Activated CD4-positive, alpha-beta memory T cell treated with anti-CD3 and anti-CD28 coated beads, Interleukin-2, amount 10 ng/mL, durations not matched to agents 7 days and 5 days (primary cell): Measurements from ENCODE around the gene RAPGEF5. TPM values are rescaled to one million over a fixed set of nuclear protein-coding genes. Genes with fewer than 3 reads are reported as not detected.

Experiments used
- CTCF ChIA-PET: fragments of 350-600 bp; sonication (Branson Sonifier 250); formaldehyde crosslinking; loops from one replicate; lab custom pipeline; 2021; ENCODE audit warnings: antibody characterized with exemption, inconsistent platforms; lab: Charles Lee
- POLR2A ChIA-PET: fragments of 350-600 bp; sonication (Branson Sonifier 250); formaldehyde crosslinking; loops from one replicate; lab custom pipeline; 2021; ENCODE audit warnings: antibody characterized with exemption; lab: Charles Lee
- DNase-seq: peaks from one replicate; pipeline ENCODE4 v3.0.0-alpha.2; 2020
- H3K27ac Mint-ChIP-seq: one replicate; pipeline ENCODE4 v1.8.0; 2021; ENCODE audit warnings: mild to moderate bottlenecking, mixed read lengths
- H3K27me3 Mint-ChIP-seq: one replicate; pipeline ENCODE4 v1.8.0; 2021; ENCODE audit warnings: mixed read lengths
- H3K36me3 Mint-ChIP-seq: one replicate; pipeline ENCODE4 v1.8.0; 2021; ENCODE audit warnings: low read depth, mixed read lengths
- H3K4me1 Mint-ChIP-seq: one replicate; pipeline ENCODE4 v1.8.0; 2021; ENCODE audit warnings: mixed read lengths
- H3K4me3 Mint-ChIP-seq: one replicate; pipeline ENCODE4 v1.8.0; 2021; ENCODE audit warnings: mild to moderate bottlenecking, mixed read lengths
- H3K9me3 Mint-ChIP-seq: one replicate; pipeline ENCODE4 v1.8.0; 2021; ENCODE audit warnings: mixed read lengths
- total RNA-seq, 2 experiments: library from RNA; stranded (reverse); gene quantifications; one replicate each; pipeline ENCODE4 v1.2.3, GENCODE V29; 2021

The RAPGEF5 gene
- total RNA-seq, 2 experiments from 2014 or later, result 0.43 to 0.93 TPM

- peaks cover 5% of the 10 kb centered on the region for H3K4me1 Mint-ChIP-seq
- CTCF ChIA-PET, result no interaction called here
- no peak overlapping the region for H3K27ac Mint-ChIP-seq
These were observed 37.2 kb upstream of the RAPGEF5 start for GRCh38 chr7:22393913-22394729.

GRCh38 chr7:22390516-22390915 is 33.6 kb upstream of the RAPGEF5 start:
- ChIA-PET POLR2A (no interaction called here), CTCF (no interaction called here)
- no peak for DNase-seq
- H3K9me3 Mint-ChIP-seq, result no peaks in the 10 kb centered on the region
- peaks cover 9% of the 10 kb centered on the region for H3K27me3 Mint-ChIP-seq
- H3K4me3 Mint-ChIP-seq, result no peak overlapping the region
- peaks cover 5% of the 10 kb centered on the region for H3K4me1 Mint-ChIP-seq
- H3K27ac Mint-ChIP-seq, result no peak overlapping the region
- H3K36me3 Mint-ChIP-seq, result no peaks in the 10 kb centered on the region

More at GRCh38 chr7:22393913-22394729, 37.2 kb upstream of the RAPGEF5 start:
- peaks cover 2% of the 10 kb centered on the region for H3K27me3 Mint-ChIP-seq
- no peaks in the 10 kb centered on the region for H3K9me3 Mint-ChIP-seq
- DNase-seq, result no peak
- no peak overlapping the region for H3K4me3 Mint-ChIP-seq
- no peaks in the 10 kb centered on the region for H3K36me3 Mint-ChIP-seq
- POLR2A ChIA-PET, result no interaction called here

- Mint-ChIP-seq H3K9me3 (no peaks in the 10 kb centered on the region), H3K27me3 (peaks cover 13% of the 10 kb centered on the region), H3K4me1 (peaks cover 5% of the 10 kb centered on the region), H3K36me3 (no peaks in the 10 kb centered on the region), H3K27ac (no peak overlapping the region), H3K4me3 (no peak overlapping the region)
- CTCF ChIA-PET, result no interaction called here
- no peak for DNase-seq
- POLR2A ChIA-PET, result no interaction called here
These were observed 32.9 kb upstream of the RAPGEF5 start for GRCh38 chr7:22389892-22390291.

- ChIA-PET CTCF (no interaction called here), POLR2A (no interaction called here)
- H3K4me1 Mint-ChIP-seq, result peaks cover 5% of the 10 kb centered on the region
- H3K27me3 Mint-ChIP-seq, result peaks cover 18% of the 10 kb centered on the region
- no peaks in the 10 kb centered on the region for H3K36me3 Mint-ChIP-seq
- H3K9me3 Mint-ChIP-seq, result no peaks in the 10 kb centered on the region
- no peak for DNase-seq
- H3K27ac Mint-ChIP-seq, result no peak overlapping the region
- H3K4me3 Mint-ChIP-seq, result no peak overlapping the region
These were observed 30.6 kb upstream of the RAPGEF5 start for GRCh38 chr7:22387583-22387982.

- CTCF ChIA-PET, result no interaction called here
- POLR2A ChIA-PET, result no interaction called here
- no peak overlapping the region for H3K4me3 Mint-ChIP-seq
- no peak for DNase-seq
- peaks cover 19% of the 10 kb centered on the region for H3K27me3 Mint-ChIP-seq
- H3K36me3 Mint-ChIP-seq, result no peaks in the 10 kb centered on the region
- peaks cover 5% of the 10 kb centered on the region for H3K4me1 Mint-ChIP-seq
- H3K9me3 Mint-ChIP-seq, result no peaks in the 10 kb centered on the region
- no peak overlapping the region for H3K27ac Mint-ChIP-seq
These were observed 29.9 kb upstream of the RAPGEF5 start for GRCh38 chr7:22386865-22387264.

- Mint-ChIP-seq H3K27ac (no peak overlapping the region), H3K4me1 (peaks cover 5% of the 10 kb centered on the region), H3K36me3 (no peaks in the 10 kb centered on the region), H3K27me3 (peaks cover 22% of the 10 kb centered on the region), H3K4me3 (no peak overlapping the region), H3K9me3 (no peaks in the 10 kb centered on the region)
- CTCF ChIA-PET, result no interaction called here
- POLR2A ChIA-PET, result no interaction called here
- no peak for DNase-seq
These were observed 29.4 kb upstream of the RAPGEF5 start for GRCh38 chr7:22386206-22386858.

GRCh38 chr7:22385326-22385725 is 28.4 kb upstream of the RAPGEF5 start:
- Mint-ChIP-seq H3K27me3 (peaks cover 24% of the 10 kb centered on the region), H3K9me3 (no peaks in the 10 kb centered on the region), H3K27ac (no peak overlapping the region), H3K4me3 (no peak overlapping the region), H3K36me3 (no peaks in the 10 kb centered on the region), H3K4me1 (no peaks in the 10 kb centered on the region)
- ChIA-PET POLR2A (no interaction called here), CTCF (no interaction called here)
- DNase-seq, result no peak

- H3K9me3 Mint-ChIP-seq, result no peaks in the 10 kb centered on the region
- H3K4me3 Mint-ChIP-seq, result no peak overlapping the region
- H3K4me1 Mint-ChIP-seq, result no peaks in the 10 kb centered on the region
- H3K36me3 Mint-ChIP-seq, result no peaks in the 10 kb centered on the region
- ChIA-PET CTCF (no interaction called here), POLR2A (no interaction called here)
- no peak overlapping the region for H3K27ac Mint-ChIP-seq
- DNase-seq, result no peak
- peaks cover 18% of the 10 kb centered on the region for H3K27me3 Mint-ChIP-seq
These were observed 23.4 kb upstream of the RAPGEF5 start for GRCh38 chr7:22380333-22380732.

- H3K27ac Mint-ChIP-seq, result no peak overlapping the region
- H3K36me3 Mint-ChIP-seq, result no peaks in the 10 kb centered on the region
- H3K4me1 Mint-ChIP-seq, result no peaks in the 10 kb centered on the region
- H3K9me3 Mint-ChIP-seq, result no peaks in the 10 kb centered on the region
- peaks cover 16% of the 10 kb centered on the region for H3K27me3 Mint-ChIP-seq
- POLR2A ChIA-PET, result no interaction called here
- no peak for DNase-seq
- CTCF ChIA-PET, result no interaction called here
- no peak overlapping the region for H3K4me3 Mint-ChIP-seq
These were observed 21.4 kb upstream of the RAPGEF5 start for GRCh38 chr7:22378199-22378980.

- POLR2A ChIA-PET, result no interaction called here
- no peak overlapping the region for H3K27ac Mint-ChIP-seq
- no peak for DNase-seq
- H3K27me3 Mint-ChIP-seq, result peaks cover 14% of the 10 kb centered on the region
- CTCF ChIA-PET, result no interaction called here
- no peaks in the 10 kb centered on the region for H3K4me1 Mint-ChIP-seq
- H3K9me3 Mint-ChIP-seq, result no peaks in the 10 kb centered on the region
- H3K36me3 Mint-ChIP-seq, result no peaks in the 10 kb centered on the region
- no peak overlapping the region for H3K4me3 Mint-ChIP-seq
These were observed 20.7 kb upstream of the RAPGEF5 start for GRCh38 chr7:22377703-22378102.

GRCh38 chr7:22375359-22376048 is 18.6 kb upstream of the RAPGEF5 start:
- H3K4me3 Mint-ChIP-seq, result no peak overlapping the region
- H3K9me3 Mint-ChIP-seq, result no peaks in the 10 kb centered on the region
- ChIA-PET CTCF (no interaction called here), POLR2A (no interaction called here)
- H3K27me3 Mint-ChIP-seq, result peaks cover 13% of the 10 kb centered on the region
- no peak for DNase-seq
- H3K27ac Mint-ChIP-seq, result no peak overlapping the region
- no peaks in the 10 kb centered on the region for H3K36me3 Mint-ChIP-seq
- H3K4me1 Mint-ChIP-seq, result no peaks in the 10 kb centered on the region

- ChIA-PET CTCF (interaction anchor here (1.2 kb wide), 1 partner anchor 9 kb away, joined by 3 read pairs; no protein-coding TSS in a partner anchor), POLR2A (no interaction called here)
- no peak for DNase-seq
- Mint-ChIP-seq H3K4me1 (no peaks in the 10 kb centered on the region), H3K27me3 (peaks cover 17% of the 10 kb centered on the region), H3K36me3 (no peaks in the 10 kb centered on the region), H3K4me3 (no peak overlapping the region), H3K9me3 (no peaks in the 10 kb centered on the region), H3K27ac (no peak overlapping the region)
These were observed 17.0 kb upstream of the RAPGEF5 start for GRCh38 chr7:22373911-22374310.

GRCh38 chr7:22373388-22373787 is 16.4 kb upstream of the RAPGEF5 start:
- no peaks in the 10 kb centered on the region for H3K36me3 Mint-ChIP-seq
- no peaks in the 10 kb centered on the region for H3K9me3 Mint-ChIP-seq
- DNase-seq, result no peak
- POLR2A ChIA-PET, result no interaction called here
- CTCF ChIA-PET, result interaction anchor here (1.2 kb wide), 1 partner anchor 9 kb away, joined by 3 read pairs; no protein-coding TSS in a partner anchor
- no peak overlapping the region for H3K4me3 Mint-ChIP-seq
- H3K27me3 Mint-ChIP-seq, result peaks cover 17% of the 10 kb centered on the region
- no peak overlapping the region for H3K27ac Mint-ChIP-seq
- no peaks in the 10 kb centered on the region for H3K4me1 Mint-ChIP-seq
